Rectal smooth muscle tissue (tissue), 1 donor: ENCODE data around the gene MARCHF11.

Experiments used
- H3K27ac ChIP-seq: one replicate; pipeline ENCODE4 v1.7.0; 2013; ENCODE audit warnings: low read depth, low read length, inconsistent platforms
- H3K27me3 ChIP-seq: one replicate; pipeline ENCODE4 v1.7.0; 2013; ENCODE audit warnings: low read length; ENCODE audit not compliant: control insufficient read depth, insufficient read depth
- H3K36me3 ChIP-seq: one replicate; pipeline ENCODE4 v1.7.0; 2013; ENCODE audit warnings: low read length; ENCODE audit not compliant: control insufficient read depth, insufficient read depth
- H3K4me1 ChIP-seq: one replicate; pipeline ENCODE4 v1.7.0; 2013; ENCODE audit warnings: low read length; ENCODE audit not compliant: control insufficient read depth, insufficient read depth
- H3K4me3 ChIP-seq: one replicate; pipeline ENCODE4 v1.7.0; 2013; ENCODE audit warnings: low read length
- H3K9ac ChIP-seq: one replicate; pipeline ENCODE4 v1.7.0; 2013; ENCODE audit warnings: low read length

The MARCHF11 gene

DNA sequence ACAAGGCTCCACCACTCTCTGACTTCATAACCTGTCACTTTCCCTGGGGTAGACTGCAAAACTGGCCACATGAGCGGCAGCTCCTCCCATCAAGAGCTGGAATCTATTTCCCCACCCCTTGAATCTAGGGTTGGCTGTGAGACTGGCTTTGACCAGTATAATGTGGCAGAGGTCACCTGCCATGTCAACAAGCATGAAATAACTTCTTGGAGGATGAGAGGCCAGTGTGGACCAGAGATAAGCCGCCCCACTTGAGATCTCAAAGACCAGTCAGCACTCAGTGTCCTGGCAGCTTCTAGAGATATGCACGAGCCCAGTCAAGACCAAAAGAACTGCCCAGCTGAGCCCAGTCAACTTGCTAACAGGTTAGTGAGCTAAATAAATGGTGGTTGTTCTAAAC lies 59.0 kb downstream of the MARCHF11 start:
- Histone ChIP-seq H3K4me1 (no peaks in the 10 kb centered on the region), H3K9ac (no peak overlapping the region), H3K27me3 (no peaks in the 10 kb centered on the region), H3K36me3 (no peaks in the 10 kb centered on the region), H3K27ac (no peak overlapping the region), H3K4me3 (no peak overlapping the region)

GRCh38 chr5:16119790-16120189 lies 59.8 kb downstream of the MARCHF11 start:
- Histone ChIP-seq H3K4me1 (no peaks in the 10 kb centered on the region), H3K36me3 (no peaks in the 10 kb centered on the region), H3K4me3 (no peak overlapping the region), H3K9ac (no peak overlapping the region), H3K27ac (no peak overlapping the region), H3K27me3 (no peaks in the 10 kb centered on the region)

DNA sequence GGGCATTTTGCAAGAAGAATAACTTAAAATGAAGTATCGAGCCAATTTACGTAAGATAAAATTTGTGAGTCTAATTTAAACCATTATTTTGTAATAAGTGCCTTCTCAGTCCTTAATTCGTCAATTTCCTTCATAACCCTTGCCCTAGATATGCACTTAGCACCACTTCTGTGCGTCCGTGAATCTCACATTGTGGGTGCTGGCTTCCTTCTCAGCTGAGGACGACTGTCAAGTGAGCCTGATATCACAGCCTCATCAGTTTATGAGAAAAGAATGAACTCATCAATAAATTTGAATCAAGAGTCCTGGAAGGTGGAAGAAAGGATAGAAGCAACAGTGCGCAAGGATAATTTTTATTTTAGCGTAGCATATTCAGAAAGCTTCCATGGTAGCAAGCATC lies 64.5 kb downstream of the MARCHF11 start:
- Histone ChIP-seq H3K4me3 (no peak overlapping the region), H3K9ac (no peak overlapping the region), H3K4me1 (no peaks in the 10 kb centered on the region), H3K36me3 (no peaks in the 10 kb centered on the region), H3K27ac (no peak overlapping the region), H3K27me3 (no peaks in the 10 kb centered on the region)

DNA sequence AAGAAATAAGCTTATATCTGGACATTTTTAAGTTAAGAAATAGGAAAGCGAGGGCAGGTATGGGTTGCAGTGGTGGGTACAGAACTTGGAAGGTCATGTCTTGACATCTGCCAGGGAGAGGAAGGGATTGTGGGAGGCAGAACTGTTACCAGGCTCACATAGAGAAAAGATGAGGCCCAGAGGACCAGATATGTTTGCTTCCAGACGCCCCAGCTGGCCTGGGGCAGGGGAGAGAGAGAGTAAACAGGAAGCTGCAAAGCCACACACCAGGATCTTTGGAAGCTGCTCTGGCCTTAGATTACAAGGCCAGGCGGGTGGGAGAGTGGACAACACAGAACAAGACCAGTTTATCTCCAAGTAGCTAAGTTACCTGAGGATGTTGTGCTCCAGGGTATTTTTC lies 71.2 kb downstream of the MARCHF11 start:
- H3K4me1 ChIP-seq = no peaks in the 10 kb centered on the region
- no peaks in the 10 kb centered on the region for H3K36me3 ChIP-seq
- no peaks in the 10 kb centered on the region for H3K27me3 ChIP-seq
- H3K9ac ChIP-seq = no peak overlapping the region
- no peak overlapping the region for H3K4me3 ChIP-seq
- H3K27ac ChIP-seq = no peak overlapping the region

- Histone ChIP-seq H3K36me3 (no peaks in the 10 kb centered on the region), H3K4me3 (no peak overlapping the region), H3K4me1 (no peaks in the 10 kb centered on the region), H3K27ac (no peak overlapping the region), H3K27me3 (no peaks in the 10 kb centered on the region), H3K9ac (no peak overlapping the region)
These were observed 74.6 kb downstream of the MARCHF11 start for GRCh38 chr5:16104961-16105360.

- Histone ChIP-seq H3K27ac (no peak overlapping the region), H3K4me3 (no peak overlapping the region), H3K9ac (no peak overlapping the region), H3K4me1 (no peaks in the 10 kb centered on the region), H3K36me3 (no peaks in the 10 kb centered on the region), H3K27me3 (no peaks in the 10 kb centered on the region)
These were observed 84.0 kb downstream of the MARCHF11 start for GRCh38 chr5:16095612-16096011.

DNA sequence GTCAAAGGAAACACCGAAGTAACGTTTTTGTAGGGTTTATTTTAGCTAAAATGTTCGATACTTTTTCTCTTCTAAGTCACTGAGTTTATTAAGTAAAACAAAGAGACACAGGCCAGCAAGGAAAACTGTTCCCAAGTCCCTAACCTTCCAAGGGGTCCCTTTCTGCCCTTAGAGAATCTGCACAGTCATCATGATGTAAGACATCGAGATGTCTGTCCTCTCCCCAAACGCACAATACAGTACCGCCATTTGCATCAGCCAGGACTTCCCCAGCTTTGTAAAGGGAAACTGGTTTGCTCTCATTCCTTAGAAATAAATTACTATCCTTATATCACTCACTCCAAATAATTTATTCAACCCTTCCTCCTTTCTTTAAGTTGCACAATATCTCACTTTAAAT lies 89.3 kb downstream of the MARCHF11 start:
- H3K9ac ChIP-seq = no peak overlapping the region
- H3K4me1 ChIP-seq = no peaks in the 10 kb centered on the region
- no peaks in the 10 kb centered on the region for H3K27me3 ChIP-seq
- H3K36me3 ChIP-seq = no peaks in the 10 kb centered on the region
- no peak overlapping the region for H3K4me3 ChIP-seq
- no peak overlapping the region for H3K27ac ChIP-seq

- Histone ChIP-seq H3K36me3 (no peaks in the 10 kb centered on the region), H3K9ac (no peak overlapping the region), H3K4me3 (no peak overlapping the region), H3K27me3 (no peaks in the 10 kb centered on the region), H3K4me1 (no peaks in the 10 kb centered on the region), H3K27ac (no peak overlapping the region)
These were observed 96.6 kb downstream of the MARCHF11 start for GRCh38 chr5:16082982-16083381.

- H3K4me3 ChIP-seq = no peak overlapping the region
- H3K36me3 ChIP-seq = no peaks in the 10 kb centered on the region
- no peaks in the 10 kb centered on the region for H3K4me1 ChIP-seq
- no peak overlapping the region for H3K27ac ChIP-seq
- H3K9ac ChIP-seq = no peak overlapping the region
- H3K27me3 ChIP-seq = no peaks in the 10 kb centered on the region
These were observed 97.5 kb downstream of the MARCHF11 start for GRCh38 chr5:16082053-16082452.

DNA sequence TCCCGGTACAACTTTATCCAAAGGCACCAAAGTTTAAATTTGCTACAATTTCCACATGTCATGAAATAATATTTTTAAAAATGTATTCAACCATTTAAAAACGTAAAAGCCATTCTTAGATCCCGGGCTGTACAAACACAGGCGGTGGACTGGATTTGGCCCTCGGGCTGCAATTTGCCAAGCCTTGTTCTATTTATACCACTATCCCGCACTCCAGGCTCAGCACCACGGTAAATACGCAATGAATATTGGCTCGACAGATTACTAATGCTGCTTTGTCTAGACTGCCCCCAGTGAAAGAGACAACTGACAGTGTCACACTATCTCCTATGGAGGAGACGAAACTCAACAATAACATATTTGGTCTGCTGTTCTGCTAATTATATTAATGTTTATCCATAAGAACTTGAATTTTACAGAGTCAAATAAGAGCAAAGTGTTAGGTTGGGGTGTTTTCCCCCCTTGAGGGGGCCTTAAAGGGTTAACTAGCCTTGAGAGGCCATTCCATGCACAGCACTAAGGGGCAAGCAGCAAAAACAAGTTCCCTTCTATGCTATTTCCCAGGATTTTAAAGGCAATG lies 98.1 kb downstream of the MARCHF11 start:
- Histone ChIP-seq H3K4me1 (no peaks in the 10 kb centered on the region), H3K9ac (no peak overlapping the region), H3K36me3 (no peaks in the 10 kb centered on the region), H3K27ac (no peak overlapping the region), H3K4me3 (no peak overlapping the region), H3K27me3 (no peaks in the 10 kb centered on the region)

- Histone ChIP-seq H3K9ac (no peak overlapping the region), H3K36me3 (no peaks in the 10 kb centered on the region), H3K27ac (no peak overlapping the region), H3K4me3 (no peak overlapping the region), H3K4me1 (no peaks in the 10 kb centered on the region), H3K27me3 (no peaks in the 10 kb centered on the region)
These were observed 102.9 kb downstream of the MARCHF11 start for GRCh38 chr5:16076657-16077056.

DNA sequence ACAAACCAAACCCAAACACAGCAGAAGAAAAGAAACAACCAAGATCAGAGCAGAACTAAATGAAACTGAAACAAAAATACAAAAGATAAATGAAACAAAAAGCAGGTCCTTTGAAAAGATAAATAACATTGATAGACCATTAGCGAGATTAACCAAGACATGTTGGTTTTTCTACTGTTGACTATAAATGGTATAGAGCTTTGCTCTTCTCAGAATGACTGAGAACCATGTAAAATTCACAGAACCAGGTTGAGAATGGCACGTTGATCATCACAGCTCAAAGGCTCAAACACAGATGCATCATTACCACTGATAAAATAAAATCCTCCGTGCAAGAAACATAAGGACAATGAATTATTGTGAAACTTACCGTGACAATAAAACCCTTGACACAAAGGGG lies 105.2 kb downstream of the MARCHF11 start:
- Histone ChIP-seq H3K27ac (no peak overlapping the region), H3K9ac (no peak overlapping the region), H3K27me3 (no peaks in the 10 kb centered on the region), H3K36me3 (no peaks in the 10 kb centered on the region), H3K4me3 (no peak overlapping the region), H3K4me1 (no peaks in the 10 kb centered on the region)

DNA sequence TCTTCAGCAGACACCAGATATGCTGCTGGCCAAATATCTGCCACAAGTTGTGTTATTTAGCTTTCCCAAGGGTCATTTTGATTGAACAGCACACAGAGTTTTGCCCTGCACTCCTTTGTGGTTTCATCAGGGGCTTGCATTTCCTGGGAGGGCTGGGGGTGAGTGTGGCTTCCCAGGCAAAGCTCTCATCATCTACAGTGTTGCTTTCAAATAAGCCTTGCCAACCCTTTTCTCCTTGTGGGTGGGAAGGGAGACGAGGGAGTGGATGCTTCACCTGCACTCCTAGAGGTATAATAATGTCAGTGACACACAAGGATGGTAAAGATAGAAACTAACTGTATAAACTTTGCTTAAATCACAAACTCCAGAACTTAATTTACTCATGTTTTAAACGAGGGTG lies 107.0 kb downstream of the MARCHF11 start:
- no peak overlapping the region for H3K27ac ChIP-seq
- no peaks in the 10 kb centered on the region for H3K27me3 ChIP-seq
- no peak overlapping the region for H3K4me3 ChIP-seq
- H3K9ac ChIP-seq = no peak overlapping the region
- no peaks in the 10 kb centered on the region for H3K4me1 ChIP-seq
- no peaks in the 10 kb centered on the region for H3K36me3 ChIP-seq
